Measurements from ENCODE around the gene GANC.

DNA sequence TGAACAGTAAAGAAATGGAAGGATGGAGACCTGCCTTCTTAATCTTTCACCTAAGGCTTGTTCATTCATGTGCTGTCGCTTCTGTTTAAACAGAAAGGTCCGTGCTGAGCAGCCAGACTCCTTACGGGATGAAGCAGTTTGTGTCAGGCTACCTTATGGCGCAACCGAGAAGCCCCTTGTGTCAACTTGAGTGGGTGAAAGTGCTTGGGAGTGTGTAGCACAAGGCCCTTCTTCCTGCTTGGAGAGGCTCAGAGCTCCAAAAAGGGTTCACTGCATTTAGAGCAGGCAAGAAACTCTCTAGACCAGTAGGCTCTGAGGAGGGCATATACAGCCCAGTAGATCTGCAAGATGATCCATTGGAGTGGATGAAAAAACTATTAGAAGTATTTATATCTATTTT lies 102.3 kb downstream of the GANC start:
- no peak for TF ChIP-seq YY1 (IDR thresholded peaks at IDR 0.05; ENCODE audit: insufficient read depth, insufficient read length)
- no peak for TF ChIP-seq SUZ12 (IDR thresholded peaks at IDR 0.05; ENCODE audit: extremely low read depth, insufficient read depth, insufficient read length)
- TF ChIP-seq ZNF274 (IDR thresholded peaks at IDR 0.05; ENCODE audit: low read depth, low read length), result no peak
